Cerebellar cortex (tissue), 1 donor: Measurements from ENCODE around the gene C4orf50.

Source experiments
- DNase-seq: peaks from one replicate; pipeline ENCODE4 v3.0.0-alpha.2; 2015; ENCODE audit warnings: low spot score

C4orf50 gene

GRCh38 chr4:6043843-6044242 lies 25.6 kb upstream of the C4orf50 start:
- DNase-seq: no peak

GRCh38 chr4:6043188-6043587 lies 25.0 kb upstream of the C4orf50 start:
- no peak for DNase-seq

- no peak for DNase-seq
These were observed 24.2 kb upstream of the C4orf50 start for GRCh38 chr4:6042293-6043063.

GRCh38 chr4:6041800-6042199 lies 23.6 kb upstream of the C4orf50 start:
- DNase-seq: no peak

GRCh38 chr4:6038711-6039110 lies 20.5 kb upstream of the C4orf50 start:
- DNase-seq: no peak

GRCh38 chr4:6035786-6036185 lies 17.6 kb upstream of the C4orf50 start:
- no peak for DNase-seq

GRCh38 chr4:6033381-6033780 lies 15.2 kb upstream of the C4orf50 start:
- DNase-seq: no peak

- DNase-seq: peak; percentile 22
These were observed 14.3 kb upstream of the C4orf50 start for GRCh38 chr4:6032249-6033244.

- no peak for DNase-seq
These were observed 13.6 kb upstream of the C4orf50 start for GRCh38 chr4:6031846-6032245.

- no peak for DNase-seq
These were observed 12.4 kb upstream of the C4orf50 start for GRCh38 chr4:6030679-6031078.

- DNase-seq: no peak
These were observed 11.0 kb upstream of the C4orf50 start for GRCh38 chr4:6029254-6029653.

- no peak for DNase-seq
These were observed 9.9 kb upstream of the C4orf50 start for GRCh38 chr4:6028168-6028567.

GRCh38 chr4:6027392-6027791 lies 9.2 kb upstream of the C4orf50 start:
- peak; percentile 87 for DNase-seq

GRCh38 chr4:6024313-6024960 lies 6.2 kb upstream of the C4orf50 start:
- DNase-seq: peak; percentile 25

GRCh38 chr4:6023731-6024130 lies 5.5 kb upstream of the C4orf50 start:
- no peak for DNase-seq

- DNase-seq: no peak
These were observed 4.5 kb upstream of the C4orf50 start for GRCh38 chr4:6022607-6023288.

- DNase-seq: no peak
These were observed 3.8 kb upstream of the C4orf50 start for GRCh38 chr4:6021831-6022606.

- DNase-seq: no peak
These were observed 2.4 kb upstream of the C4orf50 start for GRCh38 chr4:6020613-6021012.

- peak; percentile 83 for DNase-seq
These were observed 1.4 kb upstream of the C4orf50 start for GRCh38 chr4:6019316-6020263.

- no peak for DNase-seq
These were observed 431 bp downstream of the C4orf50 start for GRCh38 chr4:6017800-6018199.
